DMS53 (cell line): ENCODE measurements around the gene NUDC.
"Not testable (repeated sequence)": the region's sequence is repeated elsewhere in the genome, so short reads cannot be mapped to it uniquely, and the experiment has no call there.

Experiments
- DNase-seq: peaks from one replicate; lab custom pipeline; 2025; lab: John Stamatoyannopoulos, UW

NUDC gene

GRCh38 chr1:26911399-26912146, 10.0 kb upstream of the NUDC start:
- no peak for DNase-seq

- DNase-seq = no peak
Measured at GRCh38 chr1:26912147-26912490, 9.4 kb upstream of the NUDC start.

GRCh38 chr1:26913389-26913753, 8.2 kb upstream of the NUDC start:
- no peak for DNase-seq

GRCh38 chr1:26913754-26914619, 7.6 kb upstream of the NUDC start, which contains the start of gene NR0B2:
NR0B2 (minus strand) TSS chr1:26913975; CDS start chr1:26913940, 35 bp downstream.
- DNase-seq = peak; percentile 100

- peak; percentile 79 for DNase-seq
Measured at GRCh38 chr1:26915204-26915842, 6.2 kb upstream of the NUDC start.

- no peak for DNase-seq
Measured at GRCh38 chr1:26921126-26921539, 410 bp upstream of the NUDC start.

GRCh38 chr1:26922431-26922729, 837 bp downstream of the NUDC start:
- peak; percentile 35 for DNase-seq

- no peak for DNase-seq
Measured at GRCh38 chr1:26922901-26923300, 1.4 kb downstream of the NUDC start.

GRCh38 chr1:26923711-26924110, 2.2 kb downstream of the NUDC start:
- no peak for DNase-seq

- DNase-seq = no peak
Measured at GRCh38 chr1:26932531-26932930, 11.0 kb downstream of the NUDC start.

GRCh38 chr1:26936823-26937222, 15.3 kb downstream of the NUDC start:
- DNase-seq = no peak

- DNase-seq = no peak
Measured at GRCh38 chr1:26938004-26938658, 16.6 kb downstream of the NUDC start.

GRCh38 chr1:26938659-26939025, 17.1 kb downstream of the NUDC start:
- no peak for DNase-seq

GRCh38 chr1:26941311-26941710, 19.8 kb downstream of the NUDC start:
- no peak for DNase-seq

GRCh38 chr1:26942656-26943055, 21.1 kb downstream of the NUDC start:
- no peak for DNase-seq

- no peak for DNase-seq
Measured at GRCh38 chr1:26945138-26945537, 23.6 kb downstream of the NUDC start.

GRCh38 chr1:26945728-26946127, 24.2 kb downstream of the NUDC start:
- no peak for DNase-seq

GRCh38 chr1:26946270-26946669, 24.7 kb downstream of the NUDC start:
- no peak for DNase-seq

GRCh38 chr1:26948725-26949057, 27.1 kb downstream of the NUDC start:
- not testable (repeated sequence) for DNase-seq

GRCh38 chr1:26949266-26949925, 27.9 kb downstream of the NUDC start:
- DNase-seq = no peak

- peak; percentile 34 for DNase-seq
Measured at GRCh38 chr1:26949926-26950319, 28.4 kb downstream of the NUDC start.

GRCh38 chr1:26950602-26951001, 29.1 kb downstream of the NUDC start:
- no peak for DNase-seq
